Testis (tissue), 2 donors: ENCODE results near the gene FARS2.

ENCODE experiments used
- POLR2A ChIP-seq: fragments of 450-650 bp; IDR thresholded peaks from one replicate; pipeline ENCODE4 v1.6.1; 2017; ENCODE audit warnings: antibody characterized with exemption, mild to moderate bottlenecking, moderate library complexity
- TF ChIP-seq, protein P1 (sequence below), 3 experiments: fragments of 450-650 bp in 2 of 3; fragments of 200-600 bp in 1 of 3; sonication (generic) in 1 of 3; IDR thresholded peaks; one replicate each; pipeline ENCODE4 v1.5.1; 2016 to 2019; ENCODE audit warnings: antibody characterized with exemption in 3 of 3, mild to moderate bottlenecking in 2 of 3, moderate library complexity in 1 of 3

DNA sequence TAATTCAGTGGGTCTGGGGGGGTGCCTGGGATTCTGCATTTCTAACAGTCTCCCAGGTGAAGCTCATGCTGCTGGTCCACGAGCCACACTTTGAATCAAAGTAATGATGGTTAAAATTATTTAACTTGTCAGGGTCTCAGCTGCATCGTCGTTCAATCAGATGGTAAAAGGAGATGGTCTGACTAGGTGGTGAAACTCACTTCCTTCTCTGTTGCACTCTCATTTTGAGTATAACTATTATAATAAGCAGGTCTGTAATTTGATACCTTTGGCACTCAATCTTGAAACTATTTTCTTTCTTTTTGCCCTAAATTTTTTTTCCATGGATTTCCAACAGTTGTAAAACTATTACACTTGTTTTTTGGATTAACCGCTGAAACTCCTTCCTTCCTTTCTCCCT, 292.5 kb downstream of the FARS2 start:
- TF ChIP-seq, protein P1, sequence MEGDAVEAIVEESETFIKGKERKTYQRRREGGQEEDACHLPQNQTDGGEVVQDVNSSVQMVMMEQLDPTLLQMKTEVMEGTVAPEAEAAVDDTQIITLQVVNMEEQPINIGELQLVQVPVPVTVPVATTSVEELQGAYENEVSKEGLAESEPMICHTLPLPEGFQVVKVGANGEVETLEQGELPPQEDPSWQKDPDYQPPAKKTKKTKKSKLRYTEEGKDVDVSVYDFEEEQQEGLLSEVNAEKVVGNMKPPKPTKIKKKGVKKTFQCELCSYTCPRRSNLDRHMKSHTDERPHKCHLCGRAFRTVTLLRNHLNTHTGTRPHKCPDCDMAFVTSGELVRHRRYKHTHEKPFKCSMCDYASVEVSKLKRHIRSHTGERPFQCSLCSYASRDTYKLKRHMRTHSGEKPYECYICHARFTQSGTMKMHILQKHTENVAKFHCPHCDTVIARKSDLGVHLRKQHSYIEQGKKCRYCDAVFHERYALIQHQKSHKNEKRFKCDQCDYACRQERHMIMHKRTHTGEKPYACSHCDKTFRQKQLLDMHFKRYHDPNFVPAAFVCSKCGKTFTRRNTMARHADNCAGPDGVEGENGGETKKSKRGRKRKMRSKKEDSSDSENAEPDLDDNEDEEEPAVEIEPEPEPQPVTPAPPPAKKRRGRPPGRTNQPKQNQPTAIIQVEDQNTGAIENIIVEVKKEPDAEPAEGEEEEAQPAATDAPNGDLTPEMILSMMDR (IDR thresholded peaks at IDR 0.05), result no peak
- TF ChIP-seq POLR2A, result no peak
